GM18870 (cell line): ENCODE data around the gene FGF23.
"Not testable (repeated sequence)": the region's sequence is repeated elsewhere in the genome, so short reads cannot be mapped to it uniquely, and the experiment has no call there.

Experiments used
- ATAC-seq: cut with Tn5 transposase; IDR thresholded peaks from one replicate; pipeline ENCODE4 v1.9.1; 2021; ENCODE audit warnings: moderate library complexity; ENCODE audit not compliant: unreplicated experiment

FGF23 gene

GRCh38 chr12:4379405-4379804 is at the start of gene FGF23:
Gene FGF23 (minus strand): TSS chr12:4379712. CDS start chr12:4379582, 130 bp downstream.
- ATAC-seq, result no peak

- ATAC-seq, result no peak
Measured at GRCh38 chr12:4424422-4424821, 44.9 kb upstream of the FGF23 start.

DNA sequence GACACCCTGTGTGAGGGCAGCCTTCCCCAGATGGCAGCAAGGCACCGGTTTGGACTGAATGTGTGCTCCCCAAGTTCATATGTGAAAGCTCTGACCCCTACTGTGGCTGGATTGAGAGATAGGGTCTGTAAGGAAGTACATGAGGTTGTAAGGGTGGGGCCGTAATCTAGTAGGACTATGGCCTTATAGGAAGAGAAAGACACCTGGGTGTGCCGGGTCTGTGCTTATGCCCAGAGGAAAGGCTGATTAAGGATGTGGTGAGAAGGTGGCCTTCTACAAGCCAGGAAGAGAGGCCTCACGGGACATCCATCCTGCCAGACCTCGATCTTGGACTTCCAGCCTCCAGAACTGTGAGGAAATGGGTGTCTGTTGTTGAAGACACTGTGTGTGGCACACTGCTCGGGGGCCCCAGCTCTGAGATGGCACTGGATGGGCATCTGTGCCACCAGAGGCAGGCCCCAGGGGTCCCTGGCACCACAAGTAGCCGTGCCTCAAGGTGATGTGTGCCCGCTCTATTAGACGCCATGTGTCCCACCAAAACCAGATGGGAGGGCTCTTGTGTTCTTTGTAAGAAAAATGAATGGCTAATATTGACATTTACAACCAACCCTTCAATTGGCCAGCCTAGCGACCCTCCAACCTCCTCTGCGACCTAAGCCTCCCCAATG is 44.1 kb upstream of the FGF23 start:
- ATAC-seq, result no peak

DNA sequence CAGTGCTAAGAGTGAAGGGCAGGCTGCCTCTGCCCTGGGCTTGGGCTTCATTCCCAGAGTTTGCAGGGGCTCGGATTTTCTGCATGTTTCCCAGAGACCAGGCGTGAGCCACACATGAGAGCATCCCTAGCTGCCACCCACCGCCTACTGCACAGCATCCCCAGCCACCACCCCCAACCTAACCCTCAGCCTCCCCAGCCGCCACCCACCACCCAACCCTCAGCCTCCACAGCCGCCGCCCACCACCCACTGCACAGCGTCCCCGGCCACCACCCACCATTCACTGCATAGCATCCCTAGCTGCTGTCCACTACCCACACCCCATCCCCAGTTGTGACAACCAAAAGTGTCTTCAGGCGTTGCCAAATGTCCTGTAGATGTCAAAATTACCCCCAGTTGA is 43.5 kb upstream of the FGF23 start:
- ATAC-seq, result no peak

GRCh38 chr12:4421590-4422031 is 42.1 kb upstream of the FGF23 start:
- no peak for ATAC-seq

- ATAC-seq, result no peak
Measured at GRCh38 chr12:4420138-4420670, 40.7 kb upstream of the FGF23 start.

DNA sequence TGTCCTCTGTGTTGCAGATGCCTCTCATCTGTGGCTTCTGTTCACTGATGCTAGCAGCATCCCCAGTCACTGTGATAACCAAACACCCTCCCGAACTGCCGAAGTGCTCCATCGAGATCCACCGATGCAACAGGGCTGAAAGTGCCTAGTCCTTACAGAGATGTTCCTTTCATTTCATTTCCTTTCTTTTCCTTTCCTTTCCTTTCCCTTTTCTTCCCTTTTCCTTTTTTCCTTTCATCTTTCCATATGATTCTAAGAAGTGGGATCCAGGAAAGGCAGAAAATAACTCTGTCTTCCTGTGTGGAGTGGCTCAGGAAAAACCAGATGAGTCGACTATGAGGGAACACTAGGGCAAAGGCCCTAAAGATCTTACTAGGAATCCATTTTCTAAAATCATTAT is 39.4 kb upstream of the FGF23 start:
- no peak for ATAC-seq

DNA sequence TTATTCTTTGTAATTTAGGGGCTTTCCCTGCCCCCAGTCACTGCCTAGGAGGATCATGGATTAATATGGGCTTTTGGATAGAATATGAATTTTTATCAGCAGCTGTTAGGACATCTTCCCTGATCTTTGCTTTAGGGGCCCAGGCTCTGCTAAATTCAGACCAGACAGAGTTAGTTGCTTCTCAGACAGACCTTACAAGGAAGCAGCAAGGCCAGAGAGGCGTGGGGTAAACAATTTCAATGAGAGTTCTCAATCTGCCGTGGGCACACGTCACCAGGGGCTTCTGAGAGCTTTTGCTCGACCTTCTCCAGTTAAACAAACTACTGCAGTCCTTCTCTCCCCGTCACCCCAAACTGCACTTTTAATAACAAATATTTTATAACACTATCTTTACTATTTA is 38.4 kb upstream of the FGF23 start:
- no peak for ATAC-seq

DNA sequence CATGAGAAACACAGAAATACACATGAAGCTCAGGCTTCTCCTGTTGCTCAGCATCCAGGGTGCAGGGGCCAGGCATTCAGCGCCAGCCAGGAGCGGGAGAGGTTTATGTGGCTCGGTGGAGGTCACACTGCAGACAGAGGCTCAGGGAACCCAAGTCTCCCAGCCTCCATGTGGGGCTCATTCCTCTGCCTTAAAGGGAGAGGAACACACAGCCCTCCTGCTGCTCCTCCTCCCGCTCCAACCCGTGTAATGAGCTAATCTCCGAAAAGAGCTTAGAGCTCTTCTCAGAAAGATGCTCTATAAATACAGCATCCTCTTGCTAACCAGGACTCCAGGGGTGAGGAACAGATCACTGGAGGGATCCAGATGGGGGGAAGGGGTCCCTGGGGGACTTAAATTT is 37.9 kb upstream of the FGF23 start:
- ATAC-seq, result no peak

- no peak for ATAC-seq
Measured at GRCh38 chr12:4416276-4416675, 36.8 kb upstream of the FGF23 start.

- no peak for ATAC-seq
Measured at GRCh38 chr12:4412465-4412864, 33.0 kb upstream of the FGF23 start.

DNA sequence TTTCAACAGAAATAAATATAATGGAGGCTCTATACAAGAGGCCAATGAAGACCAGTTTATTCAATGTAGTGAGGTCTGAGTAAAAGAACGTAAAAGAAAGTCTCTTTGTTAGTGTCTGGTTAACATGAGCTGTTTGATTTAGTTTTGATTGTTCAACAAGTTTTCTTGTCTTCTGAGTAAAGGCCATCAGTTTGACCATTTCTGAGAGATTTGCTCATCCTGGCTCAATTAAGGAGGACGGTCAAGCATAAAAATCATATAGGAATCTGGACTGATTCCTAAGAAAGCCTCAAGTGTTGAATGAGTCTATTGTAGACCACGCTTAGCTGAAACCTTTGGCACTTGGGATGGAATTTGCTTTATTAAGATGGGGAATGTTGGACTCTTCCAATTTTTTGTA is 32.5 kb upstream of the FGF23 start:
- no peak for ATAC-seq

DNA sequence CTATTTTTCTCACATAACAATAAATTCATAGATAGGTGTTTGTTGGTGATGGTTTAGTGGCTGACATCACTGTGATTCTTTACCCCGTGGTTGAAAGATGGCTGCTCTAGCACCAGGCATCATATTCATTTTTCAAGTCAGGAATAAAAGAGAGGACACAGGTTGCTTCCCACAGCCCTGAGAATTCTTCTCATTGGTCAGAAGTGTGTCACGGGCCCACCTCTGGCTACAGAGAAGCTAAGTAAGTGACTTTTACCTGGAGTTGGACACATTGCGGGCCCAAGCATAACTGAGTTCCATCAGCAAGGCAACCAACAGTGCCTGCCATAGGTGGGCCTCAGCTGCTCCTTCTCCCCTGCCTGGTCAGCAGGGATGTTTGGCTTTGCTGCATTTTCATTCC is 27.6 kb upstream of the FGF23 start:
- ATAC-seq, result no peak

GRCh38 chr12:4404877-4405637 is 25.5 kb upstream of the FGF23 start:
- ATAC-seq, result not testable (repeated sequence)

DNA sequence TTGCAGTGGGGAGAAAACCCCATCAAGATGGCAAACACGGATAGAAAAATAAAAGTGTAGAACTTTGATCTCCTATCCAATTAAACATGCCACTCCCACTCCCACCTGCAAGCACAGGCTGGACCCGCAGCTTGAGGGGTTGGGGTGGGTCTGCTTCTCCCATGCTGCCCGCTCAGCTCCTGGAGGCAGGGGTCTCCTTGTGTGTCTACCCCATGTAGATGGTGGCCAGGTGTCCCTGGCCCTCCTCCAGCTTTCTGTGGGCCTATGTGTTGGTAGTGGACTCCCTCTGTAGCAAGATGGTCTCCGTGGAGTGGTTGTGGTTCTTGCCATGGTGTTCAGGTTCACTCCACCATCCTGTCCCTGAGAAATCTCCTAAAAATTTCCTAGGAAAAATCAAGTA is 23.5 kb upstream of the FGF23 start:
- no peak for ATAC-seq

DNA sequence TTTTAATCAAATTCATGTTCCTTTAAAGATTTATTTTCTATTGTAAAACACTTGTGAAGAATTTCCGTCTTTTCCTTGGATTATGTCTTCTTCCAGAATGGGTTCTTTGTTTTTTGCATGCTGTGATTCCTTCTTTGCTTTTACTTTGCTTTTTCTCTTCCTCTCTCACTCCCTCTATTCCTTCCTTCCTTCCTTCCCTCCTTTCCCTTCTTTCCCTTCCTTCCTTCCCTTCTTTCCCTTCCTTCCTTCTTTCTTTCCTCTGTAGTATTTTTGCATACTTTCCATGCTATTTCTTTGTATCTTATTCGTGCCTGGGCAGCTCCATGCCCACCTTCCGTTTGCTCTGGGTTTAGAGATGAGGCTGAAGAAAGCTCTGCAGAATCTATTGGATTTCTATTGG is 21.6 kb upstream of the FGF23 start:
- ATAC-seq, result no peak

- ATAC-seq, result no peak
Measured at GRCh38 chr12:4395818-4396217, 16.3 kb upstream of the FGF23 start.

DNA sequence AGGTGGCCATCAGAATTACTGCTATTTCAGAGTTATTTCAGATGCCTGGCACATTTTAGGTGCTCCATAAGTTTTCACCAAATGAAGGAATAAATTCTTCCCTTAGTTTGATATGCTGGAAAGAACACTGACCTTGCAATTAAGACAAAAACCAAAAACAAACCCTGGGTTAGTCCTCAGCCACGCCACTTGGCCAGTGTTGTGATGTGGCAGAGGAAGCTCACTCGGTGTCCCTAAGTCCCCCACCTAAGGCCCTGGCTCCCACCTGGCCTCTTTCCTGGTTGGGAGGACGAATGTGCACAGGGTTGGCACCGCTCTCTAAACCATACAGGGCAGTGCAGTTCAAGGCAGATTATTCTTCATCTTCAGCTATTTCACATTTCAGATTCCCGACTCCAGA is 13.7 kb upstream of the FGF23 start:
- ATAC-seq, result no peak

DNA sequence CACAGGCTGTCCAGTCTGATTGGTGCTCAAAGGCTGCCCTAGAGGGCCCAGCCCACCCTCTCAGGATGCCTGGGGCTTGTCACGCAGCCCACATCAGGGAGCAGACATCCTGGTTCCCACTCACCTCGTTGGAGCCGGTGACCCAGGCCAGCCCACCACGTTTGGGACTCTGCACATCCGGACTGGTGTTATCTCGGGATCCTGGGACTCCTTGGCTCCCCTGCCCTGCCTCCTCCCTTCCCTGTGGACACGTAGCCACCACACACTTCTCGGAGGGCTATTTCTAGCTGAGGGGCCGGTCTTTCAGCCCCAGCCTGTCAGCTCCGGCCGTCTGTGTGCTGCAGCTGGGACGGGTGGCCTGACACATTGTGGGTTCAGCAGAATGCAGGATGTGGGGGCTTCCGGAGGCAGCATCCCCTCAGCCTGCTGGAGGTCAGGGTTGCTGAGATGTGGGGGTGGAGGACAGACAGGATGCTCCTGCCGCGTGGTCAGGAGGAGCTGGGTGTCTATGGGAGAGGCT is 12.8 kb upstream of the FGF23 start:
- ATAC-seq, result no peak

DNA sequence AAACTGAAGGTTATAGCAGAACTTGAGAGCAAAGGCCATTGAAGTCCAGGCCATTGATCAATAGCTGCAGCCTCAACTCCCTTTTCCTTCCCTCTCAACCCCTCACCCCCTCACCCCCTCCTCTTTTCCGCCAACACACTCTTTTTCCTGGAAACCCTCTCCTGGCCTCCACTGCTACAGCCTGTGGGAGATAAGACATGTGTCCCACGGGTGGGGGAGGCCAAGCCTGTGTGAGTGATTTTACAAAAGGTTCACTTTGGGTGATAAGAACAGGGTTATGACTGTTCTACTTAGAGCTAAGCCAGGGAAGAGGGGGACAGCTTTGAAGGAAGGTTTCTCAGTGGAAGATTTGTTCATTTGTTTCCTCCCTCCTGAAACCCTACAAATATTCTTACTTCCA is 9.2 kb upstream of the FGF23 start:
- no peak for ATAC-seq

DNA sequence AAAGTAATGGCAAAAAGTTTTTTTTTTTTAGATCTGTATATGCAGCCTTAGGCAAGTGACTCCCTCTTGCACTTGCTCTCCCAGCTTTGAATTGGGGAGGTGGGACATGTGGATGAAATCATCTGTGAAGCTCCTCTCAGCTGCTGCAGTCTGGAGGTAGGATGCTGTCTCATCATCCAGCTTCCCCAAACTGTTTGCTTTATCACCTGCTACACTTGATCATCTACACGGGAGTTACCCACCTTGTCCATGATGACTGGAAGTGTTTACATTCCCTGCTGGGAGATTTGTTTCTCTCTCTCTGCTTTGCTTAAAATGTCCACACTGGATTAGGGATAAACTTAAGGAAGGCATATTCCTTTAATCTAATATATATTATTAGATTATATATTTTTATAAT is 8.5 kb upstream of the FGF23 start:
- ATAC-seq, result no peak

- no peak for ATAC-seq
Measured at GRCh38 chr12:4387607-4388006, 8.1 kb upstream of the FGF23 start.
